GM19324 (cell line): ENCODE results near the gene LRRC75A.

ENCODE experiments used
- ATAC-seq: cut with Tn5 transposase; IDR thresholded peaks from one replicate; pipeline ENCODE4 v1.9.1; 2021; ENCODE audit warnings: mild to moderate bottlenecking, moderate library complexity; ENCODE audit not compliant: unreplicated experiment, low FRiP score

The LRRC75A gene

DNA sequence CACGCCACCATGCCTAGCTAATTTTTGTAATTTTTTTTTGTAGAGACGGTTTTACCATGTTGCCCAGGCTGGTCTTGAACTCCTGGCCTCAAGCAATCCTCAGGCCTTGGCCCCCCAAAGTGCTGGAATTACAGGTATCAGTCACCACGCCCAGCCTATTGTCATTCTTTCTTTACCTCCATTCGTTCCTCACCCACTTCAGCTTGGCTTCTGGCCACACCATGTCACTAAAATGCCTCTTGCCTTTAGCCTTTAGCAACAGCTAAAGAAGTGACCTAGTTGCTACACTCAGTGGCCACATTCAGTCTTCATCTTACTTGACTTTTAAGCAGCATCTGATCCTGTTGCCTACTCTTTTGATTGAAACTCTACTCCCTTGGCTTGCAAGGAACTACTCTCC lies 3.6 kb upstream of the LRRC75A start:
- ATAC-seq = no peak

- no peak for ATAC-seq
Observed at GRCh38 chr17:16494059-16494458, 2.1 kb upstream of the LRRC75A start.

DNA sequence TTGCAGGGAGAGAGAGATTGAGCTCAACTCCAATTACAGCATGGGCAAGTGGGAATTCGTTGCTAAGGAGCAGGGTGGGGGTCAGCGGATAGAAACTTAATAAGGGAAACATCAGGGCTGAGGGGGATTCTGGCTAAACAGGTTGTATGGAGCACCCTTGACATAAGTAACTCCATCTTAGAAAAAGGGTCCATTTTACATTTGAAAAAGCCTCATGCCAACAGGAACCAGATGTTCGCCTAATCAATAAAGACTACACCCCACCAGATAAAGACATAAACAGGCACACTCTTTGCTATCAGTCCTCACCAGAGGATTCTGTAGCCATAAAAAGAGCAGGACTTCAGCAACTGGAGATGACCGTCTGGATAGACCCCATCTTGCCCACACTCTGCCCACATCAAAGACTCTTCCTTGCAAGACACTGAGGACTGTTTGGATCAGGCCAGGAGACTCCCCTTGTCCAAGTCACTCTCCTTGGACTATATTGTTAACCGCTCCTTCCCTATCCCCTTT lies 1.6 kb upstream of the LRRC75A start:
- ATAC-seq = no peak

DNA sequence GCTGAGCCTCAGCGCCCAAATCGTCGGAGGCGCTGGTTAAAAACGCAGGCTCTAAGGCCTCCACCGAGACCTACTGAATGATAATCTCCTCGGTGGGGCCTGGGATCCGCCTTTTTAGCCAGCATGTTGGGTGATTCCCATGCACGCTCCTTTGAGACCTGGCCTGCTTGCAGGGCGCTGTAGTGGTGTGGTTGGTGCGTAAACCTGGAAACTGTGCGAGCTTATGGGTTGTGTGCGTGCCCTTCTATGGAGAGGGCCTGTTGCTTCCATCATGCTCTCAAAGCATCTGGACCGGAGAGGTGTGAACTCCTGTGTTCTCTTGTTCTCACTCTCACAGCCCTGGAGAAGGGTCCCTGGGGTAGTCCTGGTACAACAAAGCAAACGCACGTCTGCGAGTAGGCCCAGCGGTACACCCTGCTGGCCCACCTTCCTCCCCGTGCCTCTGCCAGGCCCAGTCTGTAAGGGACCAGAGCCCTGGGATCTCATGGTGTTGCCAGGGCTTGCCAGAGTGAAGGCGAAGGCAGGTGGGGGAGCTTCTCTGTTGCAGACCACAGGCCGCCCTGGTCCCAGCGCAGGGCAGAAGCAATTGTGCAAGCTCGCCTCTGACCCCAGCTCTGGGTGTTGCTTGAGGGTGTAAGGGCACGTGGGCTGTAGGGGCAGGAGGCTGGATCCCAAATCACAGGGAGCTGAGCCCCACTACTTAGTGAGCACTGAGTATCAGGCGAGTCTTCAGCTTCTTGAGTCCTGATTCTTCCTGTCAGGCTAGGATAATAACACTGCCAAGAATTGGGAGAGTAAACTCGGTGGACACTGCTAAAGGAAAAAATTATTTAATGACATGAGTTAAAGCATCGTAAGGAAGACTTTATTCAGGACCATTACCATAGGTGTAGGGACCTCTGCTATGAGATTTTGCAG lies 879 bp upstream of the LRRC75A start:
- no peak for ATAC-seq

GRCh38 chr17:16491131-16491702 lies 776 bp downstream of the LRRC75A start:
- no peak for ATAC-seq

DNA sequence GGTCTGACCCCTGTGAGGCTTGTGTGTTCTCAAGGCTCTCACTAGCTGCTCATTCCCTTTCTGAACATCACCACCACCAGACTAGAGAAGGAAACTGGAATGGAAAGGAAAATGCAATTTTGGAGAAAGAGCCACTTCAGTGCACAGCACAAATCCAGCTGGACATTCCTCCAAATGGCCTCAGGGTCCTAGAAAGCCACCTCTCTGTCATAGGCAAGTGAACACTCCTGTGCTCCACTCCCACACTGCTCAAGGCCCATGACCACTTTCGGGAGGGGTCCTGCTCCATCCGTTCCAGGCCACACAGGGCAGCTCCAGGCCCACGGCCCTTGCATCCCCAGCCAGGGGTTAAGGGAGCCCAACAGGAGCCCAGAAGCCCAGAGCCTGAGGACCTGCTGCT lies 2.6 kb downstream of the LRRC75A start:
- no peak for ATAC-seq

DNA sequence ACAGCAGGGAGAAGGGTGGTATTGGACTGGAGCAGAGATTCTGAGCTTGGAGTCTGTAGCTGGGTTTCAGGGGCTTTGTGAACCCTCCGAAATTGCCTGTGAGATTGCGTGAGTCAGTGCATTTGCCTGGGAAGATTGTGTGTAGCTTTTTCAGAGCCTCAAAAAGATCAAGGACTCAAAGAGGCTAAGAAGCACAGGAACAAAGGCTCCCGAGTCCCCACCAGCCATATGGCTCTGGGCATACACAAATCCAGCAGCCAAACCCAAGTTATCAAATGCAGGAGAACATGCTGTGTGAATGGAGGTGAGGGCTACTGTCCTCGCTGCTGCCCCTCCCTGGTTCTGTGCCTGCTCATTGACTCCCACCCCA lies 3.0 kb downstream of the LRRC75A start:
- ATAC-seq = no peak

DNA sequence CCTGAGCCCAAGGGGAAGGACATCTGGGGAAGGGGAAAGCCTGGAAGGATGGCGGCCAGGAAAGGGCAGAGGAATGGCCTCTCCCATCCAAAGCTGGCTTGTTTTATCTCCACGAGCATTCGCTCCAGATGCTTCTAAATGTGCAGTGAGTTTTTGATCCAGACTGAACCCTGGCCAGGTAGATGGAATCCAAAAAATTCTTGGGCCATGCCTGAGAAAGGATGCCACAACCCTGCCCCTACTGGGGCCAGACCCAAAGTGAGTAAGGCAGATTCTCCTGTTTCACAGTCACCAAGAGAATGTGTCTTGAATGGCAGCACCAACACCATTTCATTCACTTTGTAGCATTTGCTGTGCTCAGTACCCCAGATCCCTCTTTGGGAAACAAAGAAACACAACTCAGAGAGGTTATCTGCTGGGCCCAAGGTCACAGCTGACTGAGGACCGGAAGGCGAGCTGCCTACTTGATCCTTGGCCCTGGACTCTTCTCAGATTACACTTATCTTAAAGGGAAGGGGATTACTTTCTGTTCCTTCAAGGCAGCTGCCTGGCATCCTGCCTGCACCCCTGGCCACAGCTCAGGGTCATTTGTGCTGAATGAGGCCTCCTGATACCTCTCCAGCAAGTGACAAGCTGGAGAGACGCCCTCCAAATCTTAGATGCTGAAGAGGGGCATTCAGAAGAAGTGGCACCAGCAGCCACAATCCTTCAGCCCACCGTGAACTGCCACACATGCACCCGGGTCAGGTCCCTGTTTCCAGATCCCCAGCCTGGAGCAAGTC lies 3.6 kb downstream of the LRRC75A start:
- ATAC-seq = no peak

GRCh38 chr17:16486373-16487250 lies 5.4 kb downstream of the LRRC75A start:
- ATAC-seq = no peak

DNA sequence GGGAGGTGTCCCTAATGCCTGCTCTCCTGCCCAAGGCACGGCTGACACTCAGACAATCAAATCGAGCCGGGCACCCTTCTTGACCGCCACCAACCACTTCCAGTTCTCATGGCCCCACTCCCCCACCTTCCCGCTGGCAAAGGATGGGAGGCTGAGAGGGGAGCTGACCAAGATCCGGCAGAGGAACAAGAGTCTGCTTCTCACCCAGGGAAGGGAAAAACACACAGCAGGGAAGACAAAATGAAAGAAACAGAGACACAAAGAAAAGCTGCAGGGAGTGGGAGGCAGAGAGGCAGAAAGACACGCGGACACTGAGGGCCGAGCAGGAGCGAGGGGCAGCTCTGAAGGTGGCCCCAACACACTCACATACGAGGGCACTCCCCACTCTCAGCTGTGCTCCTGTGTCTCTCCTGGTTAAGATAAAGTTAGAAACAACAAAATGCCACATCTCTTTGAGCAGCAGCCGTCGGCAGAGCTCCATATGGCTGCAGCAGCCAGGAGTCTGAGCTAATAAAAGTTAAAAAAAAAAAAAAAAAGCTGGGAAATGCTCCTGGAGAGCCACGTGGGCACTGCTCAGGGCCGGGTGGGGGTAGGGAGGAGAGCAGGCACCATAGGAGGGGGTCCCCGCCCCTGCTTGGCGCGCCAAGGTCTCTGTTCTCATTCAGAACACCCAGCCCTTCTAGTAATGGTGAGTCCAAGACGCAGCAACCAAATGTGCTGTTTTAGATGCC lies 7.4 kb downstream of the LRRC75A start:
- no peak for ATAC-seq

GRCh38 chr17:16483021-16483645 lies 8.9 kb downstream of the LRRC75A start:
- ATAC-seq = no peak

- no peak for ATAC-seq
Observed at GRCh38 chr17:16482253-16482652, 9.7 kb downstream of the LRRC75A start.

DNA sequence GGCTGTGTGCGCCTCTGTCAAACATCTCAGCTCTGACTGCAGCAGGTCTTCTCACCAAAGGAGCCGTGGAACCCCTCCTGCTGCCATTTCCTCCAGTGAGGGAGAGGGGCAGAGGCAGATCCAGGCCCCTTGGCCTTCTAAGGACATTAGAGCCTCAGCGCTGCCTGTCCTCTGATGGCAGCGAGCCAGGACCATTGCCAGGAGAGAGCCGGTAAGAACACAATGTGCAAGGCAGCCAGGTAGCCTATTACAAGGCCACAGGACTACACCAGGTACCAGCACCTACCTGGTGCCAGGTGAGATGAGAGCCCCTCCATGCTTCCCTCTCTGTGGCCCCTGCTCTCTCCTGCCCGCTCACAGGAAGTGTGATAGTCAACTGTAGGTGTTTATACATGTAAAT lies 11.0 kb downstream of the LRRC75A start:
- no peak for ATAC-seq

DNA sequence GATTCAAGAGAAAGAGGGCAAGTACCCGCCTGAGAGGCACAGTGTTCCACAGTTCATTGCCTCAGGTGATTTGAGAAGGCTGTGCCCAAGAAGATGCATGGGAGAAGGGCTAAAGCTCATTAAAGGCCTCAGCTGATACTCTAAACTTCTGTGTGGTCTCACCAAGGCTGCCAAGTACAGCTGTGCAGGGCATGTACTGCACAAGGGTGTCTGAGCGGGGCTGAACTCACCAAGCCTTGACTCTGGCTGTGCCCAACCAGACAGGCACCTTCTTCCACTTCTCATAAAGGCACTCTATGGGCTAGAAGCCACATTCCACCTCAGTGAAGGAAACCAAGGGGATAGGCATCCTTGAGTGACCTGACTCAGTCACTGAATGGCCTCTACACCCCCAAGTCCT lies 12.7 kb downstream of the LRRC75A start:
- no peak for ATAC-seq

DNA sequence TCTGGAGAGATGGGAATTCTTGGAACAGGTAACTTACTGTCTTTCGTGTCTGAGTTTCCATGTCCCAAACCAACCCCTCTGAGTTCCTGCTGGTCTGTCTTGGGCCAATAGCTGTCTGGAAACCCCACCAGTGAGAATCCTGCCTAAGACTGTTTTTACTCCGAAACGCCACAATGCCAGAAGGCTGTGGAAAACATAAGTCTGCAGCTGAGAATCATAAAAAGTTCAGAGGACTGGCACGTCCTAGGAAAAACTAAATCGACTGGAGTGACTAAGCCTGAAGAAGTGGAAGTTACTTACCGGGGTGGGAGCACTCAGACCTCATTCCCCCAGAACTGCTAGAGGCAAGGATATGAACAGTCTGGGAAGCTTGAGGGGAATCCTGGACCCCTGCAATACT lies 13.3 kb downstream of the LRRC75A start:
- ATAC-seq = no peak

- no peak for ATAC-seq
Observed at GRCh38 chr17:16477666-16478065, 14.3 kb downstream of the LRRC75A start.

- ATAC-seq = no peak
Observed at GRCh38 chr17:16477255-16477654, 14.7 kb downstream of the LRRC75A start.

- ATAC-seq = no peak
Observed at GRCh38 chr17:16475179-16475704, 16.8 kb downstream of the LRRC75A start.
